OCI-M1 (cell line): Measurements from ENCODE around the gene RBM45.
"Not testable (repeated sequence)": the region's sequence is repeated elsewhere in the genome, so short reads cannot be mapped to it uniquely, and the experiment has no call there.

Experiments used
- DNase-seq: peaks from one replicate; lab custom pipeline; 2025; lab: John Stamatoyannopoulos, UW

The RBM45 gene

GRCh38 chr2:178108176-178108575, 4.1 kb upstream of the RBM45 start:
- no peak for DNase-seq

GRCh38 chr2:178109813-178110212, 2.4 kb upstream of the RBM45 start:
- peak; percentile 76 for DNase-seq

DNA sequence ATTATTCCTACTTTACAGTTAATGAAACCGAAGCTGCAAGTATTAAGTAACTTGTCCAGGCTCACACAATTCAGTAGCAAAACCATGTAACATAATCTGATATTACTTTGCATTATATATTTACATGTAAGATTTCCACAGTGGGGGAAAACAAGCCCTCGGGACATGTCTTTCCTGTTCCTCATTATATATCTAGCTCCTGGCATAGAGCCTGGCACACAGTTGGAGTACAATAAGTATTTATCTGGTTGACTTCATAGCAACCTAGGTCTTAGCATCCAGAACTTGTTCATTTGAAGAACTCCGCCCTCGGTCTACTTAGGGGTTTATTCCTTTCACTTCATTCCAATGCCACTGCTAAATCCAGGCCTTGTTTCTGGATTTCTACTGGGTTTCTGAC, 1.6 kb upstream of the RBM45 start:
- no peak for DNase-seq

DNA sequence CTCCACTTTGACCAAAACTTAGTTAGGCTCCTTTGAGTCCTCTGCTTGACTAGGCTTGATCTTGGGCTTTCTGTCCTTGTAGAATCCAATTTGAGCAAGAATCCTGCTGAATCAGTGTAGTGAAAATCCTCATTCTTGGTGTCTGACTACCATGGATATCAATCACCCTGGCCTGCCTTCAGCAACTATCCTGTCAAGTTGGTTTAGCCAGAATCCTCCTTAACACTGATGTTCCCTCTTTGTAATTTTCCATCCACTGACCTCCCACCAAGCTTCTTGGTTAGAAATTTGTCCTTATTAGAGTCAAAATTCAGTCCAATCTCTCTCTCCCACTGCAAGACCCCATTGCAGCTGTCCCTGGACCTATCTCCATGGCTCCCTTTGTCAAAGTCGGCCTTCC, 494 bp upstream of the RBM45 start:
- no peak for DNase-seq

GRCh38 chr2:178114462-178114861, 2.2 kb downstream of the RBM45 start:
- DNase-seq: peak; percentile 21

GRCh38 chr2:178115271-178115670, 3.0 kb downstream of the RBM45 start:
- DNase-seq: no peak

- DNase-seq: no peak
Observed at GRCh38 chr2:178117725-178118124, 5.5 kb downstream of the RBM45 start.

DNA sequence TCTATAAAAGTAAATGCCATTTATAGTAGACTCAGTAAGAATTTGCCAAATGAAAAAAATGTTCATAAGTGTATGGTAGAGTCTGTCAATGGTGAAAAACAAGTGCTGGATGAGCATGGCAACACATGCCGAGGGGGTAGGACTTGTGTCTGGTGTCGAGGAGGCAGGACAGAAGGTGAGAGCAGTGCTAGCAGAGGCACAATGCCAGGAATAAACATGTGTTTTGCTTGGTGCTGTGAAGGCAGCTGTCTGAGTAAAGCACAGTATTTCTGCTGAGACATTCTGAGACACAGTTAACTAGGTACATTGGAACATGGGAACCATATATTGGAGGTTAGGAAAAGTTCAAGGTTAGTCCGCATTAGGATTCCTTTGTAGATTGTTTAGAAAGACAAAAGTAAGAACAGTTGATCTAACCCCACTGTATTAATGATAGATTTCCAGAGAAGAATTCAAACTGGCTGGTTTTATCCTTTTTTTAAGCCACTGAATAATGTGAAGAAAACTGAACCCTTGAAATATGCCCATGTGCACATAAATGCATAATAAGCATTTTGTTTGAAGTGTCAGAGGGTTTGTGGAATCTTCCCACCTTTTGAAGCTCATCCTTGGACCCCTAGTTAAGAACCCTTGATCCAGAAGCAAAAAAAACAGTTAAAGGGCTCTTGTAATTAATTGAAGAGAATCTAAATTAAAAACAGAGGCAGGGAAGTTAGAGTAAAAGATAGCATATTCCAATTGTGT, 7.1 kb downstream of the RBM45 start:
- DNase-seq: no peak

DNA sequence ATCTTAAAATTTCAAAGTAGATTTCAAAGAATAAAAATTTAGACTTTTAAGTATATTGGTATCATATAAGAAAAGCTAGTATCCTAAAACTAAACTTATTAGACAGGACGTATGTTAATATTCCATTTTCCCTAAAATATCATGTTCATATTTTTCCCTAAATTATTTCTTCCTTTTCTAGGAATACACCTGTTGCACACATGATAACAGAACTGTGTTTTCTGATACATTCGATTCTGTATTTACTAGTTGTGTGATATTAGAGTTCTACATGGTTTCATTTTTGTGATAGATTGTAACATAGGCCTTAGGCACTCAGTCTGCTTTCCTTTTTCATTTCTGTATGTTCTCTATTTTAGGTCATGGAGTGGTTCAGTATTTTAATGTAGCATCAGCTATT, 10.9 kb downstream of the RBM45 start:
- DNase-seq: no peak

- no peak for DNase-seq
Observed at GRCh38 chr2:178125125-178125524, 12.9 kb downstream of the RBM45 start.

DNA sequence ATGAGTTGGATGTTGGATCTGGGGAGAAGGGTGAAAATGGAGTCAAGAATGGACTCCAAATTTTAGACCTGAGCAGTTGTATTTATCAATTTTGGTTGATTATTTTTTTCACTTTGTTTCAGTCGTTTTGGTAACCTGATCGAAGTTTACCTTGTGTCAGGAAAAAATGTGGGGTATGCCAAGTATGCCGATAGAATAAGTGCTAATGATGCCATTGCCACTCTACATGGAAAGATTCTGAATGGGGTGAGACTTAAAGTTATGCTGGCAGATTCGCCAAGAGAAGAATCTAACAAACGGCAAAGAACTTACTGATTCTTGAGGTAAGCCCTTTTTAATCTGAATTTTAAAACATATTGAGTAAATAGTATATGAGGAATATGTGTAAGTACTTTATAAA, 13.6 kb downstream of the RBM45 start:
- DNase-seq: no peak

DNA sequence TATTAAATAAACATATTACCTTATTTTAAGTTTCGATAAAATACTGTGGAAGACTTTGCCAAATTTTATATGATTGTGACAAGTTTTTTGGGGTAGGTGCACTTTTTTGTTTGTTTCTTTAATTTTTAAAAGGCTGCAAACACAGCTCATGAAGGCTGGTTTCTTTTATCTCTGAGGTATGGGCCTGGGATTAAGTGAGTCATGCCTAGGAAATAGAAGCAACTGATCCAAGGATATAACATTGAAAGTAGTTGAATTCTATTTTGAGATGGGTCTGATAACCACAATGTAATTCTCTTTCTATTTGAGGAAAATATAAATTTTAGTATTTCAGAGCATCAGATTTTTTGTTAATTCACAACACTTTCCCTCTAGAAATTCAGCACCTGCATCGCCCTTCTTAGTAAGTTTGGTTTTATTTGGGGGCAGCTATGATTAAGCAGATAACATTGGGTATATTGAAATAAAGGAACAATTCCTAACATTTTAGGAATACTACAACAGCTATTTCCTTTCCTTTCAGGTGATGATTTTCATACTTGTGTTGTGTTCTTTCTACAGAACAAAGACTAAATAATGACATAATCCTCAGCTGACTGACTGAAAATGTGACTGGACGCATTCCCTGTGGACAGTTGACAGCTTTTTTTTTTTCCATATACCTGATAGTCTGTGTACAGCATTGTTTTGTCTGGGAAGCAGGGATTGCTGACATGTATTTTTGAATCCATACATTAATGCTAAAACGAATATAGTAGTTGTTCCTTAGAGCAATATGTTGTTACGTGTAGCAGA, 16.8 kb downstream of the RBM45 start:
- no peak for DNase-seq

- DNase-seq: no peak
Observed at GRCh38 chr2:178136321-178137025, 24.2 kb downstream of the RBM45 start.

DNA sequence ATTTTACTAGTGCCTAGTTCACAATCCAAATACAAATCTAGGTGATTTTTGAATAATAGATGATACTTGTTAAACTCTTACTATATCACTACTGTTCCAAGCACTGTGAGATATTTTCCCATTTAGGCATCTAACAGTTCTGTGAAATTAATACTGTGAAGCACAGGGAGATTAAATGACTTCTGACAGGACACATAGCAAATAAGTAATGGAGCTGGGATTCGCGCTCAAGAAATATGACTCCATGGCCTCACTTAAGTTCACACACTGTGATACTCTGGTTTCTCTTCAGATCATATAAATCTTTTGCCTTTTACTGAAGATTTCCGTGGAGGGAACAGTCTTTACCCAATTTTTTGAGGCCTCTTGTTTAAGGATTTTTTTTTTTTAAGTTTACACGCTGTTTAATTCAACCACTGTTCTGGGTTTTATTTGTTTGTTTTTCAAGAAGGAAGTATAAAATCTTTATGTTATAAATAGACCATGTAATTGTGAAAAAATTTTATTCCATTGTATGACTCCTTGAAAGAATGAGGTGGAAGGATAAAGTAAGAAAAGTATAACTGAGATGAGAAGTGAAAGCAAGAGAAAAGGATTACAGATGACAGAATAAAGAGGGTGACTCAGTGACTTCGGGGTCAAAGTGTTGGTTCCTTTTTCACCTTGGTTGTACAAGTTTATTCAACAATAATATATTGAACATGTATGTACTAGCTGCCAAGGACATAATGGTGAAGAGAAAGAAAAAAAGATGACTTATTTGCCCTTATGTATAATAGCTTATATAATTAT, 30.2 kb downstream of the RBM45 start:
- peak; percentile 19 for DNase-seq

- DNase-seq: no peak
Observed at GRCh38 chr2:178143481-178143880, 31.2 kb downstream of the RBM45 start.

DNA sequence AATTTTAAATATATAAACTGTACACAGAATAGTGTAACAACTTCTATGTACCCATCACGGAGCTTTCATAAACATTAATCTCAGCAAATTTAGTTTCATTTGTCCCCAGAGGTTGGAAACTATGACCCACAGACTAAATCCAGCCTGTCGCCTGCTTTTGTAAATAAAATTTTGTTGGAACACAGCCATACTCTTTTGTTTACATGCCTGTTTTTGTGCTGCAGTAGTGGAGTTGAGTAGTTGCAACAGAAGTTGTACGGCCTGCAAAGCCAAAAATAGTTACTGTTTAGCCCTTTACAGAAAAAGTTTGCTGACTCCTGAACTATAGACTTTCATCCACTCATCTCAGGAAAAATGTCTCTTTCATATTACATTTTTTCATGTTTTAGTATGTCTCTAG, 39.8 kb downstream of the RBM45 start:
- DNase-seq: no peak

GRCh38 chr2:178152542-178152941, 40.3 kb downstream of the RBM45 start:
- DNase-seq: no peak

DNA sequence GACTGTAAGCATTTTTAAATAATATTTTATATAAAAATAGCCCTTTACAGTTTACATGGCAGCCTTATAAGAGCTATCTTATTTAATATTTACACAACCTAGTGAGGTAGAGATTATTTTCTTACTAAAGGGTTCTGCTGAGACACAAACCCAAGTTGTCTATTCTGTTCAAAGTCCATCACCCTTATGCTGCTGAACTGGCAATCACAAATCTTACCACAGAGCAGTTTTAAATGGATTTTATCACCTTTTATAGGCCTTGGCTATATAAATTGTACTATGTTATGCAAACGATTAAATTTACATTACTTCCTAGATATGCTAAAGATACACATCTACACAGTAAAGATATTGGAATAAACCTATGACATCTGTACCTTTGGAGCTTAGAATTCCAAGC, 40.7 kb downstream of the RBM45 start:
- DNase-seq: no peak

GRCh38 chr2:178153878-178154277, 41.6 kb downstream of the RBM45 start:
- not testable (repeated sequence) for DNase-seq

DNA sequence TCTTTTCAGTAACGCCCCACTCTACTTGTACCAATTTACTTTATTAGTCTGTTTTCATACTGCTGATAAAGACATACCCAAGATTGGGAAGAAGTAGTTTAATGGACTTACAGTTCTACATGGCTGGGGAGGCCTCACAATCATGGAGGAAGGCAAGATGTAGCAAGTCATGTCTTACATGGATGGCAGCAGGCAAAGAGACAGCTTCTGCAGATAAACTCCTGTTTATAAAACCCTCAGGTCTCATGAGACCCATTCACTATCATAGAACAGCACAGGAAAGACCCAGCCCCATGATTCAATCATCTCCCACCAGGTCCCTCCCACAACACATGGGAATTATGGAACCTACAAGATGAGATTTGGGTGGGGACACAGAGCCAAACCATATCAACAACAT, 43.3 kb downstream of the RBM45 start:
- no peak for DNase-seq

DNA sequence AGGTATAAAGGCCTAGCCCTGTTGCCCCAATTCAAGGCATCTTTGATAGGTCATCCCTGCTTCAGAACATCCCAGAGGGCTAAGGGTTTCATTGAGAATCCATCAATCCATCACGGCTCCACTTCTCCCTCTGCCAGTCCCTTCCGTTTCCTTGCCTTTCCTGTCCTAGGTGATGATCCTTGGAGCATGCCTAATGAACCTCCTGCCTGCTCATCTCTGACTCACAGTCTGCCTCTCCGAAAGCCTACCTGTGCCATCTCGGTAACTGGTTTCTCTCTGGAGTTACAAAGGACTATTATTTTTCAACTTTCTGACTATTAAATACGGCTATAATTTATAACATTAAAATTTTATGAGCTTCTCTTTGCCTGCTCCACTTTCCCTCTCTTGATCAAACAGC, 45.3 kb downstream of the RBM45 start:
- no peak for DNase-seq

DNA sequence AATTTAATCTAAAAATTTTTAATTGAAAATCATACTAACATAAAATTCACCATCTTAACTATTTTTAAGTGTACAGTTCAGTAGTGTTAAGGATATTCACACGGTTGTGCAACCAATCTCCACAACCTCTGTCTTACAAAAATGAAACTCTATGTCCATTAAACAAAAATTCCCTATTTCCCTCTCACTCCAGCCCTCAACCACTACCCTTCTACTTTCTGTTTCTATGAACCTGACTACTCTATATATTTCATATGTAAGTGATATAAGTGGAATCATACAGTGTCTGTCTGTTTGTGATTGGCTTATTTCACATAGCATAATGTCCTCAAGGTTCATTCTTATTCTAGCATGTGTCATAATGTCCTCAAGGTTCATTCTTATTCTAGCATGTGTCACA, 47.7 kb downstream of the RBM45 start:
- no peak for DNase-seq
